Testis (tissue), 3 donors: Measurements from ENCODE around the gene TAF8. TPM values are rescaled to one million over a fixed set of nuclear protein-coding genes. Genes with fewer than 3 reads are reported as not detected.

ENCODE experiments used
- DNase-seq: peaks from one replicate; pipeline ENCODE4 v3.0.0-alpha.2; 2019
- H3K27ac ChIP-seq, 2 donors: fragments of 200-600 bp; sonication (generic); one replicate each; pipeline ENCODE4 v1.5.1; 2019
- H3K27me3 ChIP-seq: fragments of 200-600 bp; sonication (generic); one replicate; pipeline ENCODE4 v1.5.1; 2019
- H3K36me3 ChIP-seq: fragments of 200-600 bp; sonication (generic); one replicate; pipeline ENCODE4 v1.5.1; 2017; ENCODE audit warnings: low read depth; ENCODE audit errors: missing control alignments
- H3K4me1 ChIP-seq: fragments of 200-600 bp; sonication (generic); one replicate; pipeline ENCODE4 v1.5.1; 2019
- H3K4me3 ChIP-seq, 2 donors: fragments of 200-600 bp; sonication (generic); one replicate each; pipeline ENCODE4 v1.5.1; 2017 to 2019
- H3K9me3 ChIP-seq: fragments of 200-600 bp; sonication (generic); one replicate; pipeline ENCODE4 v1.5.1; 2017
- CTCF ChIP-seq, 3 experiments: fragments of 450-650 bp in 2 of 3; fragments of 200-600 bp in 1 of 3; sonication (generic) in 1 of 3; IDR thresholded peaks; one replicate each; pipeline ENCODE4 v1.5.1; 2016 to 2019; ENCODE audit warnings: antibody characterized with exemption in 3 of 3, mild to moderate bottlenecking in 2 of 3, moderate library complexity in 1 of 3
- POLR2A ChIP-seq: fragments of 450-650 bp; IDR thresholded peaks from one replicate; pipeline ENCODE4 v1.6.1; 2017; ENCODE audit warnings: antibody characterized with exemption, mild to moderate bottlenecking, moderate library complexity
- WGBS, 2 donors: methylation state at CpG; one replicate each; pipeline ENCODE4 v1.1.5; 2018; 5-methylcytosine and 5-hydroxymethylcytosine counted together
- intact Hi-C: fragments of 100-400 bp; cut with DNase I; formaldehyde crosslinking; loops from one replicate; pipeline ENCODE4 v1.15.1; 2023; ENCODE audit warnings: low total_unique reads
- polyA plus RNA-seq: library from polyadenylated mRNA; stranded (reverse); fragments of 350-450 nt; fragmentation: Illumina TruSeq; extraction: RNeasy Lipid Tissue Mini Kit (QIAGEN cat#74804); gene quantifications from one replicate; pipeline ENCODE4 v1.2.3, GENCODE V29; 2014; ENCODE audit warnings: low read depth, low replicate concordance; ENCODE audit not compliant: insufficient read depth
- small RNA-seq, 2 donors: library from RNA; depleted of rRNA; stranded (forward); fragments of <200 nt; gene quantifications; one replicate each; pipeline ENCODE3, GENCODE V24; 2016
- total RNA-seq, 2 donors: library from RNA; depleted of rRNA; stranded (reverse); fragments of >200 nt; gene quantifications; one replicate each; pipeline ENCODE4 v1.2.3, GENCODE V29; 2016

TAF8 gene
- total and polyA plus RNA-seq, 3 donors from 2014 or later, result 20.8 to 51.3 (median 29.7) TPM

- H3K36me3 ChIP-seq, result no peaks in the 10 kb centered on the region
- H3K9me3 ChIP-seq, result no peaks in the 10 kb centered on the region
- no peak overlapping the region for H3K27ac ChIP-seq
- no peak overlapping the region for H3K4me3 ChIP-seq
- TF ChIP-seq CTCF (IDR thresholded peaks at IDR 0.05) (no peak), POLR2A (no peak)
- H3K4me1 ChIP-seq, result no peaks in the 10 kb centered on the region
- no peak for DNase-seq
- intact Hi-C loops, result no loop called here
- no peaks in the 10 kb centered on the region for H3K27me3 ChIP-seq
- 97 to 100% methylated on average over 2 of the region's 2 CpGs for WGBS, 2 donors
Observed at GRCh38 chr6:42135722-42136121, 85.4 kb downstream of the TAF8 start.

GRCh38 chr6:42136508-42137193, 86.3 kb downstream of the TAF8 start:
- Histone ChIP-seq H3K36me3 (no peaks in the 10 kb centered on the region), H3K27me3 (no peaks in the 10 kb centered on the region), H3K9me3 (no peaks in the 10 kb centered on the region), H3K4me3 (no peak overlapping the region), H3K27ac (no peak overlapping the region), H3K4me1 (no peaks in the 10 kb centered on the region)
- no peak for DNase-seq
- intact Hi-C loops, result no loop called here
- TF ChIP-seq POLR2A, result no peak
- no peak for TF ChIP-seq CTCF (IDR thresholded peaks at IDR 0.05)
- whole genome bisulfite sequencing, 2 donors, result 65 to 73% methylated on average over 14 of the region's 14 CpGs

Small RNA genes lying within 50 kb of the gene (small RNA-seq; reads per million reads assigned to genes)
- gene RNU6-761P, result 0 reads per million in 2 donors

Other genes starting within 250 kb of the TAF8 start
- gene USP49, start 155.1 kb upstream of the TAF8 start, total RNA-seq, result 10 to 100 TPM; 19.7 to 26.3 TPM
- 9.3 TPM for gene USP49, start 155.1 kb upstream of the TAF8 start, polyA plus RNA-seq
- 10 to 100 TPM; 25.1 TPM for gene MED20, start 129.4 kb upstream of the TAF8 start, total RNA-seq
- gene MED20, start 129.4 kb upstream of the TAF8 start, polyA plus RNA-seq, result 15.9 TPM
- 10 to 100 TPM; 13.7 to 18.7 TPM for gene BYSL, start 129.0 kb upstream of the TAF8 start, total RNA-seq
- gene BYSL, start 129.0 kb upstream of the TAF8 start, polyA plus RNA-seq, result 20.5 TPM
- 10 to 100 TPM; 27.9 to 32.9 TPM for gene CCND3, start 108.7 kb upstream of the TAF8 start, total RNA-seq
- gene CCND3, start 108.7 kb upstream of the TAF8 start, polyA plus RNA-seq, result 21.2 TPM
- 1 to 10 TPM; 1.1 to 1.3 TPM for gene C6orf132, start 92.1 kb downstream of the TAF8 start, total RNA-seq
- 2.0 TPM for gene C6orf132, start 92.1 kb downstream of the TAF8 start, polyA plus RNA-seq
- 10 to 100 TPM in 1 of 2 donors, 1 to 10 TPM in 1; 6.7 to 44.2 TPM for gene GUCA1A, start 122.8 kb downstream of the TAF8 start, total RNA-seq
- 47.0 TPM for gene GUCA1A, start 122.8 kb downstream of the TAF8 start, polyA plus RNA-seq
- gene GUCA1B, start 144.4 kb downstream of the TAF8 start, total RNA-seq, result 1 to 10 TPM; 3.0 to 3.7 TPM
- gene GUCA1B, start 144.4 kb downstream of the TAF8 start, polyA plus RNA-seq, result 2.8 TPM
- 10 to 100 TPM; 35.8 to 42.0 TPM for gene MRPS10, start 167.3 kb downstream of the TAF8 start, total RNA-seq
- 33.9 TPM for gene MRPS10, start 167.3 kb downstream of the TAF8 start, polyA plus RNA-seq